ENCODE results near the gene MYO1H.
A peak's percentile ranks its signal among the peaks of the same experiment; 100 is the strongest.

The MYO1H gene

DNA sequence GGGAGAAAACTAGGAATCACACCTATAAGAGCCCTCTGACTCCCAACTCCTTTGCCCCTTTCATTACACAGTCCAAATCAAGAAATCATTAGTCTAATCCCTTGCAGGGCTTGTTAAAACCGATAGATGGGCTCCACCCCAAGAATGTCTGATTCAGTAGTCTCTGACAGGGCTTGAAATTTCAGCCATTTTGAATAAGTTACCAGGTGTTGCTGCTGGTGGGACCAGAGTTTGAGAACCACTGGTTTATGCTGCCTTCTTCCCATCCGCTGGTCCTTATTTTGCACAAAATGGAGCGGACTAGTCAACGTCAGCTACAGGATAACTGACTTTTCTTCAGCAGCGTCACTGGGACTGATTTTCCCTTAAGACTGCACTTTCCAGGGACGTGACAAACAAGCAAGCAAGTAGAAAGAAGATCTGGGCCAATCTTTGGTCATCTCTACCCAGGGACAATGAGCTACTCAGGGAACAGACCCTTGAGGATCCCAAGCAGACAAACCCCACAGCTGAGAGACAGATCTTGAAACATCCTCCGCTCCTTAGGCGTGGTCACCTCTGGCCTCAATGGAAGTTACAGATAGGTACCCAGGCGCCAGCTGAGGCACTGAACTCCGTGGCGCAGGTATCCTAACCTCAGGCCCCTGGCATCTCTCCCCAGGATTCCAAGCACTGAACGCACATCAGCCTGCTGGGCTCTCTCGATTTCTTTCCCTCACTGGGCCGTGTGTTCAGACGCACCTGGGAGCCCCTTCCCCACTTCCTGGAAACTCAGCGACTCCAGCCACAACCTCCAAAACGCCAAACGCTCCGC, 128.5 kb downstream of the MYO1H start:
- DNase-seq, result no peak

DNA sequence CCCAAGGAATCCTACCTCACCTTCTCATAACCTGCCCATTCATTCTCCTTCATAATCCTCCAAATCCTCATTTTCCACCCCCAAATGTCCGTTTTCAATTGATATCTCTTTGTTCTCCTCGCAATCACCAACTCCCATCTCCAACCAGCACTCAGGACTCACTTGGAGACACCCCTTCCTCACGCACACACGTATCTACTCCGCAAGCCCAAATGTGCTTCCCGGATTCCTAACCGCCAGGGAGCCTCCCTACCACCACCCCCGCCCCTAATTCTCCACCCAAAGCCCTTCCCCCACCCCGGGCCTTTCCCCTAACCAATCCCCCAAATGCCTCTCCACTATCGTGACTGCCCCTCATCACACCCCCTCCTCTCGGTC, 129.1 kb downstream of the MYO1H start:
- DNase-seq, result no peak

DNA sequence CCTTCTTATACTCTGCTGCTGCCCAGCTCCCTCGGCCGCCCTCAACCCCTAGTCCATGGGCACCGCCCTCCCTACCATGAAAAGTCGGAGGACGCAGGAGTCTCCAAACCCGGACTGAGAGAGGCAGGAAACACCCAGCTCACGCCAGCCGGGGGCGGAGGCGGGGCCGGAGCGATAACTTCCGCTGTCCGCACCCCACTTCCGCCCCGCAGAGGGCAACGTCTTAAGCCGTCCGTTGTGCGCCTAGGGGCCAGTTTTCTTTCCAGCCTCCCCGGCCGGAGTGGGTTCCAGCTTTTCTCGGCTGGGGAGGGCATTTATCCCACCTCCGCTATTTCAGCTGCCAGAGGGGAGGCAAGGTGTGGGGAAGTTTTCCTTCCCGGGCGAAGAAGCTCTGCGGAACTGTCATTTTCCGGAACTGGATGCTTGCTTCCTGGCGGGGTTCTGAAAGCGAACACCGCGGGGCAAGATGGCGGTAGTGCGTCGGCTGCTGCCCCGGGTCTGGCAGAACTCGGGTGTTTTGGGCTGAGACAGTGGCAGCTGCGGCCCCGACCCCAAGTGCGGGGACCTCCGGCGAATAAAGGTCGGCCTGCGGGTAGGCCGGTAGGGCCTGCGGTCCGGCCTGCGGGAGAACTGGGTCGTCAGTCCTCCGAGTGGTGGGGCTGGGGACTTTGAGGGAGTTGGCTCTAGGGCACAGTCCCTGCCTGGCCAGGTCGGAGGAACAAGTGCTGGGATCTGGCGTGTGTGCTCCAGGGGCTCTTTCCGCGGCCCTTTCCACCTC, 129.7 kb downstream of the MYO1H start, which contains the start of the genes KCTD10 and UBE3B:
Gene KCTD10 (minus strand): TSS at position 116 of the 778 bp plus-strand sequence. CDS start 38 bp downstream, at position 78.
Gene UBE3B (plus strand): TSS at position 450 of the 778 bp plus-strand sequence. CDS start 5,918 bp downstream, outside the sequence.
- DNase-seq, result peak; percentile 79

DNA sequence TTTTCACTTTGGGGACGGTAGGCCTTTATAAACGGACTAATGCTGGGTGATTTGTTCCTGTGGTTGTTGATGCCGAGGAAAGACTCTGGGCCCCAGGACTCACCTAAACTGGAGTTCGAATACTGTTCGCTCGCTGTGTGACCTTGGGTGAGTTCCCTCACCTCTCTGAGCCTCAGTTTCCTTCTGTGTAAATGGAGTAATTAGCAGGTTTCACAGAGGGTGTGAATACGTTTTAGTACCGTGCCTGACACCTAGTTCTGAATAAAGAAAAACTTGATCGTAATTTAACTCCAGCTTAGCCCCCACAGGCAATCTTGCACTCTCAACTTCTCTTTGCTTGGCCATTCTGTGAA, 130.2 kb downstream of the MYO1H start:
- no peak for DNase-seq

DNA sequence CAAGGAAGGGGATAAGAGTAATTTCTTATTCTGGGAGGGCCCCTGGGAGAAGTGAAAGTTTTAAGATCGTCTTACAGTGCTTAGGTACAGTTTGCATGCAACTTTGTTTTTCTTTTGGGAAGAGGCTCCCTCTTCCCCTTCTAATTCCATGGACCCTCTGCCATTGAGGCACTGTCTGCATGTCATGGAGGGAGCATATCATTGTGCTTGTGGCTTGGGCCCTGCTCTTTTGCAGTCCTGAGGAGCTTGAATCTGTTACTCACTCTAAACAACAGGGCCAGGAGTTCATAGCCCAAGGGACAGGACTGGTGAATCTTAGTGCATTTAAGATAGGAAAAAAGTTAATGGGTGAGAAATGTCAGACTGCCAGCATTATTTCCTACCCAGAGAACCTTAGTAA, 132.1 kb downstream of the MYO1H start:
- DNase-seq, result no peak

DNA sequence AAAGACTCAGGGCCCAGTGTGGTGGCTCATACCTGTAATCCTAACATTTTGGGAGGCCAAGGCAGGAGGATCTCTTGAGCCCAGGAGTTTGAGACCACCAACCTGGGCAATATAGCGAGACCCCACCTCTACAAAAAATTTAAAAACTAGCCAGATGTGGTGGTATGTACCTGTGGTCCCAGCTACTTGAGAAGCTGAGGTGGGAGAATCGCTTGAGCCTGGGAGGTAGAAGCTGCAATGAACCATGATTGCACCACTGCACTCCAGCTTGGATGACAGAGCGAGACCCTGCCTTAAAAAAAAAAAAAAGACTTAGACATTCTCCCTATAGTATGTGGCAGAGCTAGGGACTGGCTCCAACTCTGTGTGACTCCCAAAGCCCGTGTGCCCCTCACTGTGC, 132.7 kb downstream of the MYO1H start:
- no peak for DNase-seq

DNA sequence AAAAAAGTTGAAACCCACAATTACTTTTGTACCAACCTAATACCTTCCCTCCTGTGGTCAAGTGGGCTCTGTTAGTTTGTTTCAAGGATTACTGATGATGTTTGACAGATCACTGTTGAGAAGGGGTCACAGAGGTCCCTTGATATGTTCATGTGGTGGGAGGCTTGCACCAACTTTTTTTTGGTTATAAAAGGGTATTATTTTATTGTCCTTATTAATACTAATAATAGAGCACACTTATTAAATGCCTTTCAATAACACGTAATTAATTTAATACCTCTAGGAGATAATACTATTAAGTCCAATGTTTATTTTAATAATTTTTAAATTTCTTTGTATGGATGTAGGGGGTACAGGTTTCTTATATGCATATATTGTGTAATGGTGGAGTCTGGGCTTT, 134.2 kb downstream of the MYO1H start:
- DNase-seq, result no peak

DNA sequence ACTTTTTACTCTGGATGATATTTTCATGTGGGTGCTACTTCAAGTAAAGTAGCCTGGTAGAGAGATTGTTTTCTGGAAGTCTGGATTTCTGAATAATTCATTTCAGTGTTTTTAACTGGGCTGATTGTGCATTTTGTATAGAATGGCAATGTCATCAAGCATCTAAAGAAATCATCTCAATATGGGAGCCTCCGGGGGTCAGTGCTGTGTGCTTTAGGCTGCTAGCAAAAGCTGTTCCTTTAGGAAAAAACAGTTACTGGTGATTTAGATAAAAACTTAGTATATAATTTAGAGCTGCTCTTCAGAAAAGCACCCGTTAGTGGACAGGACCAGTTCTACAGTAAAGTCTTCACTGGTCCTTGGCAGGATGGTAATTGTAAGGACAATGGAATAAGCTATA, 134.8 kb downstream of the MYO1H start:
- DNase-seq, result no peak

DNA sequence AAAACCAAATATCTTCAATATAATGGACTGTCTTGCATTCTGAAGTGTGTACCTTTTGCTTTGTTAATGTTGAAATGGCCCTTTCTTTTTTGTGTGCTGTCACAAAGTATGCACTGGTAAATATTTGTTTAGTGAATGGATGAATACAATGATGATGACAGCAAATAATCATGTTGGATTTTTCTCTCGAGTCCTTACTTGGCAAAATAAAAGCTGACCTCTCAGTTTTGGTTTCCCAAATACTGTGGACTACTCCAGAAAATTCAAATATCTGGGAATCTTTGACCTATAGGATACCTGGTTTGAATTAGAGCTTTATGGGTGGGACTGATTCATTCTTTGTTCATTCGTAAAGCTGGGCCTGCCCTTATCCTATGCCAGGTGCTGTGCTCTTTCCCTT, 135.2 kb downstream of the MYO1H start:
- DNase-seq, result no peak

DNA sequence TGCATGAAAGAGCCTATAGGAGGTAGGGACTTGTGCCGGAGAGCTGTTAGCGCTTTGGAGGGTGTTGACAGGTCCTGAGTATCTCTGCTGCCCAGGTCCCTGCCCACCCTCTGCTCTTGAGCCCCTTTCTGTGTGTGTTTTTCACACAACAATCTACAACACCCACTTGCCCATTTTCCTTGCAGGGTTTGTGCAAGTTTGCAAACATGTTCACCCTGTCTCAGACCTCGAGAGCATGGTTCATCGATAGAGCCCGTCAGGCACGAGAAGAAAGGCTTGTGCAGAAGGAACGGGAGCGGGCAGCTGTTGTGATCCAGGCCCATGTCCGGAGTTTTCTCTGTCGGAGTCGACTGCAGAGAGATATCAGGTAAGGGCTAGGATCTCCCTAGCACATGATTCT, 135.6 kb downstream of the MYO1H start:
- no peak for DNase-seq

DNA sequence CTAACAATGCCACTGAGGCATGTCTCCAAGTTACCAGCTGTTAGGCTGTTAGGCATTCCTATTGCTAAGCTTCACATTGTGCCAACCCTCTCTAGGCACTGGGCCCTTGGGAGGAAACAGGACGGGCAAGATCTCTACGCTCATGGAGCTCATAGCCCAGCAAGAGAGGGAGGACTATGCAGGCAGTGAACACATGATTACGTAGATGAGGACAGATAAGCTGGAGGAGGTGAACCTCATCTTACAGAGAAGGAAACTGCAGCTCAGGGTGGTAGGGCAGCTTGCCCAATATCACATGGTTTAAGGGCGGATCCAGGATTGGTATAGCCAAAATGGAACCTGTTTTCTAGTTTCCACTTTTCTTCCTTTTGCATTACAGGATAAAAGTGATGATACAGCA, 137.5 kb downstream of the MYO1H start:
- no peak for DNase-seq

DNA sequence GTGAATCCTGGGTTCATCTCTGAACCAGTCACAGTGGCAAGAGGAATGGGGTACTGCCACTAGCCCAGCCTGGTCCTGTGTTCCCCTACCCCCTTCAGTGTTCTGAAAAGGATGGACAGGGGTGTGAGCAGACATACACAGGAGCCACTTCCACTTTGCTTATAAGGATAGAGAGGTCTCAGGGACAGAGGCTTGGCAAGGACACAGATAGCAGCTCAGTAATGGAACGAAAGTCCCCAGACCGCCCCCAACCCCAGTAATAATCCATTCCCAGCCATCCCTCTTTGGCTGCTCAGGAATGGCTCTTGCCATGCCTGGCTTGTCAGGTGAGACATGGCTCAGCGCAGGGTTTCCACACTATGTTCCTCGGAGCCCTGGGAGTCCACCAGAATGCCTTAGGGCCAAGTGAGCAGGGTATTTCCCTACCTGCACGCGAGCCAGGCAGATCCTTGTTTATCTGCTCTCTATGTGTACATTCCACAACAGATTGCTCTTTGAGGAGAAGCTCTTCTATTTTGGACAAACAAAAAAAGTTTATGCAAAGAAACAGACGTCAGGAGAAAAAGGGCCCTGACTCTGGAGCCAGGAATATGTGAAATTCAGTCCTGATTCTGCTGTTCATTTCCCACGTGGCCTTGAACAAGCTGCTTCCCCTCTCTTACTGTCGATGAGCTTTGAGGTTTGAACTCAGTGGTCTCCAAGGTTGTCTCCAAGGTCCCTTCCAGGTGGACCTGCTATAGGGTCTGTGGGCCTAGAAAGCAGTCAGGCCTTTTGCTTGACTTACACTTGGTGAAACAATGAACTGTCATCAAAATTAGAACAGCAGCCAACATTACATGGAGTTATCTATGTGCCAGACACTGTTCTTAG, 139.7 kb downstream of the MYO1H start:
- DNase-seq, result no peak

DNA sequence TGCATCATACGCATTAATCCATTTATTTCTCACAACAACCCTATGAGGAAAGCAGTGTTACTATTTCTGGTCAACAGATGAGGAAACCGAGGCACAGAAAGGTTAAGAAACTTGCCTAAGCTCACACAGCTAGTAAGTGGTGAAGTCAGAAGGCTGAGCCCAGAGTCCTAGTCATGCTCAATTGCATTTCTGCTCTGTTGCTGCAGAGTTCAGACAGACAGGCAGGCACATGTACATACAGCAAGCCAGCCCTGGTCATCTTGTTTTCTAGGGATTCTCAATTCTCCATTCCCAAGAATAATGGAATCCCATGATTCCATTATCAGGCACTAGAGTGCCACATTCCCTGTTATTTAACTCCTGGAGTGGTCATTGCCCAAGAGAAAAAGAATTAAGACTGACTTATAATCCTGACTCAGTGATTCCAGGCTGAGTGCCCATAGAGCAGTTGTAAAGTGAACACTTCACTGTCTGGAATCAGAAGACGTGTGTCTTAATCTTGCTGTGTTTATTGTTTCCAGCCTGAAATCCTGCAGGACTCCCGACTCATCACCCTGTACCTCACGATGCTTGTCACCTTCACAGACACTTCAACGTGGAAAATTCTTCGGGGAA, 140.5 kb downstream of the MYO1H start:
- DNase-seq, result no peak

DNA sequence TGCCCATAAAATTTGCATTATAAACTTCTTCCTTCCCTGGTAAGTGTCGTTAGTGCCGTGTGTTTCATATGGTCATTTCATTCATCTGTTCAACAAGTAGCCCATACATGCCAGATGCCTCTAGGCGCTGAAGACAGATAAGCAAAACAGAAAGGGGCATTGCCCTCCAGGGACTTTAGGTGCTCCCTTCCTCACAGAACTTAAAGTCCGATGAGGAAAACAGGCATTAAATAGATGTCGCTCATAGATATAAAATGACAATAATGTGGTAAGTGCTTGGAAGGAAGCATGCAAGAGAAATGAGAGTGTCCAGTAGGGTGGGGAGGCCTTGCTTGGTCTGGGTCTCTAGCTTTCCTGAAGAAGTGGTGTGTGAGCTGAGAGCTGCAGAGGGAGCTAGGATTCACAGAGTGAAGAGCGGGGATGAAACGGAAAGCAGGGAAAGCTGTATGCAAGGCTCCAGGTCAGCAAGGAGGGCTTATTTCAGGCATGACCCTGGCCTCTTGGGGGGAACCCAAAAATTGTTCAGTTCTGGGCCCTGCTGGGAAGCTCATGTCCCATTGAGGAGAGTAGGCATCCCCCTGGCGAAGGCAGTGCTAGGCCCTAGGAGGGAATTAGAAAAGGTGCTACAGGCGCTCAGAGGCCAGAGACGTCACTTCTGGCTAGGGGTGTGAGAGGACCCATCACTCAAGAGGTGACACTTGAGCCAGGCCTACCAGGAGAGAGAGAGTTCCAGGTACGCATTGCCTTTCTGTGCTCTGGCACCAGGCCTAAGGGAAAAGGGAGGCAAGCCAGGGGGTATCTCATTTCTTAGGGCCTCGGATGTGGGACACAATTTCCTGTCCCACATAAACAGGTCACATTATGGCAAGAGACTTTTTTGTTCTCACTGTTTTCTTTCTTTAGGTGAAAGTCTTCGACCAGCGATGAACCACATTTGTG, 141.6 kb downstream of the MYO1H start:
- DNase-seq, result no peak

DNA sequence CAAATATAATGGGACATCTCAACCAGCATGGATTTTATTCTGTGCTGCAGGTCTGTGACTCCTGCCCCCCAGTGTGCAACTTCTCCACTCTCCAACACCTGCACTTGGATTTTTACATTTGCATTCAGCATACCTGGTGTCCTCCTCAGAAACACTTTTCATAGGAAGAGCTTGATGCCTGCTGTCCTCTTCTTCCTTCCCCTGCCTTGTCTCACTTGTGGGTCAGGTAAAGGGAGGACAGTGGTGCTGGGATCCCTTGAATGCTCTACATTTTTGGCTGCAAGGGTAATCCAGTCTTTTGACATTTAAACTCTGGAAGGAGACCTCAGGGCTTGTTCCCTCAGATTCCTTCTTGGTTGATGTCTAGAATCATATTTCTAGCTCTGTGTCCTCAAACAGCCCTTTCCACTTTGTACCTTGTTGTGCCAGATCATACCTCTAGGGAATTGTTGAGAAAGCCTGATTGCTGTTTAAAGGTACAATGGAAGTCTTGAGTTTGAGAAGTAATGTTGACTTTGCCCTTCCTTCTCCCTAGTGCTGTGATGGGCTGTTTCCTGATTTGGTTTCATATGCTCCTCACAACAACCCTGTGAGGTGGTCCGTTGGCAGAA, 142.4 kb downstream of the MYO1H start:
- DNase-seq, result no peak

DNA sequence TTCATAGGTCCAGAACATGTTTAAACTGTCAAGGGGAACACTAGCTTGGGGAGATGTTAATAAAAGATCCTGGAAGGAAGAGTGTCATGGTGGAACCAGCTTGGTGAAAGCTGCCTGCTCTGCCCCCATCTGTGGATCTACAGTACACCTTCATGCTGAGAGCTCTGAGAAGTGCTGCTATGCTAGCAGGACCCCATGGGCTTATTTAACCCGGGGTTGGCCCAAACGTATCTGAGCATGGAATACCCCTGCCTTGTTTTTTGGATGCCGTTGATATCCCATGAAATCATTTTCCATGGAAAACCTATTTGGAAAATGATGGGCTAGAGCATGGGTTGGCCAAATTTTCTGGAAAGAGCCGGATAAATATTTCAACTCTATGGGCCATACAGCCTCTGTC, 144.0 kb downstream of the MYO1H start:
- DNase-seq, result no peak

DNA sequence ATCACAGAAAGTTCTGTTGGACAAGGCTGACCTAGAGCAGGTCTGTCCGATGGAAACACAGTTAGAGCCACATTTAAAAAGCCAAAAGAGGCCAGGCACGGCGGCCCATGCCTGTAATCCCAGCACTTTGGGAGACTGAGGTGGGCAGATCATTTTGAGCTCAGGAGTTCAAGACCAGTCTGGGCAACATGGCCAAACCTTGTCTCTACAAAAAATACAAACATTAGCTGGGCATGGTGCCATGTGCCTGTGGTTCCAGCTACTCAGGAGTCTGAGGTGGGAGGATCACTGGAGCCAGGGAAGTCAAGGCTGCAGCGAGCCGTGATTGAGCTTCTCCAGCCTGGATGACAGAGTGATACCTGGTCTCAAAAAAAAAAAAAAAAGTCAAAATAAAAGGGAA, 144.7 kb downstream of the MYO1H start:
- no peak for DNase-seq

DNA sequence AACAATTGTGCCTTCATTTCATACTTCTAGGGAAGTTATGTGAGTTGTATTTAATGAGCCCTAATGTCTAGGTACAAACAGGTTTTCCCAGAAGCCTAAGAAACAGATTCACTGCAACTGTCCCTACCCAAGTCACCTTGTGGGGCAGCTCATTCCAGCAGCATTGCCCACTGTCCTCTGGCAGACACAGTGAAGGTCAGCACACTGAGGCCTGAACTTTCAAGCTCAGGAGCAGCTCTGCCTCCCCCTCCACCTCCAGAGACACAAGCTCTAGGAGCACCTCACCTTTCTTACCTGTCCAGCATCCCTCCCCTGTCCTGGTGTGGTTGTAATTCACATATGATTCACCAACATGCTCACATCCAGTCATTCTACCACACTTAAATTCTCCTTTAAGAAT, 145.4 kb downstream of the MYO1H start:
- no peak for DNase-seq

DNA sequence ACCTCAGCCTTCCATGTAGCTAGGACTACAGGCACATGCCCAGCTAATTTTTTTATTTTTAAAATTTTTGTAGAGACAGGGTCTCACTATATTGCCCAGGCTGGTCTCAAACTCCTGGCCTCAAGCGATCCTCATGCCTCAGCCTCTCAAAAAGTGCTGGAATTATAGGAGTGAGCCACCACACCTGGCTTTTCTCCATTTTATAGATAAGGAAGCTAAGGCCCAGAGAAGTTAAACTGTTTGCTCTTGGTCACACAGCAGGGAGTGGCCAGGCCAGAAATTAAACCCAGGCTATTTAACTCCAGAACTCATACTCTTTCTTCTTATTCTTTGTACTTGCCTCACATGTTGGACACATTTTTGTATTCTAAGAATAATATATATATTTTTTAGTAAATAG, 146.2 kb downstream of the MYO1H start:
- no peak for DNase-seq

DNA sequence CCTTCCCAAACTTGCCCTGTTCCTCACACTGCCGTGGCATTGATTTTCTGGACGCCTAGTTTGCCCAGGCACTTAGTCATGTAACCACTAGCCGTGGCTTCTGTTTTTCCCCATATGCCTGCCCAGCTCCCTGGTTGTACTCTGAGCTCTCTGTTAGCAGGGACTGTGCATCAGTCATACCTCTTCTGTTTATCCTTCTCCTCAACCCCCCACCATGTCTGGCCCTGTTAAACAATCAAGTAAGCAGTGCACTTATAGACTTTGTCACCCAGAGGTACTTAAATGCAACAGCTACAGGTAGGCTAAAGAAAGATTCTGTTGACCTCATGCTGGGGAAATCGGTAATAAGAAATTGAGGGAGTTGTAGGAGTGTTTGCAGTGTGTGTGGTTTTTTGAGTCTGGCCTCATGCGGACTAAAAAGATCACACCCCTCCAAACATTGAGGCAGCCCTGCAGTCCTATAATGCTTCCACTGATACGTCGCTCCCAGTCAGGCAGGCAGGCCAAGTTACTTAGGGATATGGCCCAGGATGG, 146.7 kb downstream of the MYO1H start:
- no peak for DNase-seq

DNA sequence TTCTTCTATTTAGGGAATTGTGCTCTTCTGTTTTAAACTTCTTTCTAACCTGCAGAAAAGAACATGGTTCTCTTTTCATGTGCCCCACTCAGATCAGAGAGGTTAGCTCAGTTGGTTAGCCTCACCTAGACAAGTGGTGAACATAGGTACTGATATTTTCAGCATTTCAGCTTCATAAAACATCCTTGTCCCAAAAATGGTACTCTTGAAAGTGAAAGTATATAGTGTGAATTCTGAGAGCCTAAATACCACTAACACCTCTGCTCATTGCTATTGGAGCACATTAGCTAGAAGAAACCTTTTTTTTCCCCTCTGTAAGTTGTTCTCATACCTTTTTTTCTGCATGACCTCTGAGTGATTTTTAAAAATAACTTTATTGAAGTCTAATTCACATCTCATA, 147.3 kb downstream of the MYO1H start:
- DNase-seq, result no peak

Data from CD4-positive, alpha-beta T cell treated with Interferon gamma for 1 hour (primary cell).